SK-N-SH treated with all-trans-retinoic acid at 6 μM for 48 hours (cell line): ENCODE results near the gene SLC34A3.

Experiments
- ATAC-seq: fragments of 200-7000 bp; cut with Tn5 transposase; 3 replicates; pipeline ENCODE4 v1.9.1; 2020; ENCODE audit warnings: mild to moderate bottlenecking, moderate library complexity
- ARNTL ChIP-seq: fragments of 450-650 bp; formaldehyde crosslinking; IDR thresholded peaks from 2 replicates; pipeline ENCODE4 v1.5.0; 2020; ENCODE audit warnings: low read depth, mild to moderate bottlenecking, moderate library complexity, borderline replicate concordance
- ESRRG ChIP-seq: fragments of 250-450 bp; sonication (Bioruptor Pico); IDR thresholded peaks from 2 replicates; pipeline ENCODE4 v1.6.1; 2021; ENCODE audit warnings: mild to moderate bottlenecking
- GLIS3 ChIP-seq: fragments of 250-450 bp; sonication (Bioruptor Pico); IDR thresholded peaks from 2 replicates; pipeline ENCODE4 v1.5.0; 2020; ENCODE audit warnings: mild to moderate bottlenecking, moderate library complexity
- ISL1 ChIP-seq: fragments of 250-450 bp; sonication (Bioruptor Pico); IDR thresholded peaks from 2 replicates; pipeline ENCODE4 v2.1.2; 2022; ENCODE audit warnings: mild to moderate bottlenecking, moderate library complexity
- OSR1 ChIP-seq: fragments of 250-450 bp; sonication (Bioruptor Pico); IDR thresholded peaks from 2 replicates; pipeline ENCODE4 v1.8.0; 2022; ENCODE audit warnings: moderate library complexity, mild to moderate bottlenecking, inconsistent platforms
- PPARA ChIP-seq: fragments of 250-450 bp; sonication (Bioruptor Pico); IDR thresholded peaks from 2 replicates; pipeline ENCODE4 v1.5.0; 2020; ENCODE audit warnings: mild to moderate bottlenecking, borderline replicate concordance
- RARB ChIP-seq: fragments of 250-450 bp; sonication (Bioruptor Pico); IDR thresholded peaks from 2 replicates; pipeline ENCODE4 v1.8.0; 2021; ENCODE audit warnings: mild to moderate bottlenecking, moderate library complexity
- SNAI2 ChIP-seq: fragments of 250-450 bp; sonication (Bioruptor Pico); IDR thresholded peaks from 2 replicates; pipeline ENCODE4 v1.5.0; 2020; ENCODE audit warnings: mild to moderate bottlenecking, moderate library complexity
- TOX ChIP-seq: fragments of 250-450 bp; sonication (Bioruptor Pico); IDR thresholded peaks from 2 replicates; pipeline ENCODE4 v1.8.0; 2021; ENCODE audit warnings: mild to moderate bottlenecking, moderate library complexity, borderline replicate concordance
- ZC3H10 ChIP-seq: fragments of 250-450 bp; sonication (Bioruptor Pico); IDR thresholded peaks from 2 replicates; pipeline ENCODE4 v1.5.1; 2021; ENCODE audit warnings: mild to moderate bottlenecking, moderate library complexity
- ZNF565 ChIP-seq: fragments of 450-650 bp; formaldehyde crosslinking; conservative IDR thresholded peaks from 2 replicates; pipeline ENCODE4 v1.5.0; 2020; ENCODE audit warnings: low read depth, mild to moderate bottlenecking, moderate library complexity
- ZNF70 ChIP-seq: fragments of 450-650 bp; formaldehyde crosslinking; IDR thresholded peaks from 2 replicates; pipeline ENCODE4 v1.5.0; 2020; ENCODE audit warnings: mild to moderate bottlenecking, moderate library complexity
- ZNF8 ChIP-seq: fragments of 450-650 bp; formaldehyde crosslinking; IDR thresholded peaks from 2 replicates; pipeline ENCODE4 v1.5.0; 2020; ENCODE audit warnings: mild to moderate bottlenecking, moderate library complexity
- TF ChIP-seq, protein P1 (sequence below): fragments of 250-450 bp; sonication (Bioruptor Pico); IDR thresholded peaks from 2 replicates; pipeline ENCODE4 v1.8.0; 2020; ENCODE audit warnings: mild to moderate bottlenecking, moderate library complexity, borderline replicate concordance
- TF ChIP-seq, protein P2 (sequence below): fragments of 250-450 bp; sonication (Bioruptor Pico); IDR thresholded peaks from 2 replicates; pipeline ENCODE4 v1.5.1; 2020; ENCODE audit warnings: low read depth, mild to moderate bottlenecking, moderate library complexity
- TF ChIP-seq, protein P3 (sequence below): fragments of 250-450 bp; sonication (Bioruptor Pico); IDR thresholded peaks from 2 replicates; pipeline ENCODE4 v1.8.0; 2021; ENCODE audit warnings: low read depth, mild to moderate bottlenecking, moderate library complexity, borderline replicate concordance
- TF ChIP-seq, protein P4 (sequence below): fragments of 250-450 bp; sonication (Bioruptor Pico); IDR thresholded peaks from 2 replicates; pipeline ENCODE4 v1.5.1; 2021; ENCODE audit warnings: mild to moderate bottlenecking, moderate library complexity

Gene SLC34A3

DNA sequence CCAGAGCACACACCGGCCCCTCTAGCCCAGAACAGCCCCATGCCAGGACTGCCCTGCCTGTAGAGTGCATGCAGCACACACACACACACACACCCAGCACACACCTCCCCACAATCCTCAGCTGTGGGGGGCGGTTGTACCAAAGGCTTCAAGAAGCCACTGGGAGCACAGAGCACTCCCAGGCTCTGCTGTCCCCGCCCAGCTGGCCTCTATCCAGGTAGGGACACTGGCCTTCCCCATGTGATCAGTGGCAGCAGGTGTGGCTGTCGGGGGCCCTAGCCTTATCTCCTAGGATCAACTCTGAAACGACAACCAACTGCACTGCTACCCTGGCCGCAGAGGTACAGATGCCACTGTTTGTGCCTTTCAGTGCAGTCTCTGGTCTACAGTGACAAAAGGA, 44.3 kb upstream of the SLC34A3 start:
- ATAC-seq = no peak
- TF ChIP-seq ZNF70 (CRISPR knock-in tag) (no peak), ZC3H10 (no peak), ARNTL (CRISPR knock-in tag) (no peak), ESRRG (CRISPR knock-in tag) (no peak), ZNF565 (CRISPR knock-in tag) (no peak)
- TF ChIP-seq, protein P1, sequence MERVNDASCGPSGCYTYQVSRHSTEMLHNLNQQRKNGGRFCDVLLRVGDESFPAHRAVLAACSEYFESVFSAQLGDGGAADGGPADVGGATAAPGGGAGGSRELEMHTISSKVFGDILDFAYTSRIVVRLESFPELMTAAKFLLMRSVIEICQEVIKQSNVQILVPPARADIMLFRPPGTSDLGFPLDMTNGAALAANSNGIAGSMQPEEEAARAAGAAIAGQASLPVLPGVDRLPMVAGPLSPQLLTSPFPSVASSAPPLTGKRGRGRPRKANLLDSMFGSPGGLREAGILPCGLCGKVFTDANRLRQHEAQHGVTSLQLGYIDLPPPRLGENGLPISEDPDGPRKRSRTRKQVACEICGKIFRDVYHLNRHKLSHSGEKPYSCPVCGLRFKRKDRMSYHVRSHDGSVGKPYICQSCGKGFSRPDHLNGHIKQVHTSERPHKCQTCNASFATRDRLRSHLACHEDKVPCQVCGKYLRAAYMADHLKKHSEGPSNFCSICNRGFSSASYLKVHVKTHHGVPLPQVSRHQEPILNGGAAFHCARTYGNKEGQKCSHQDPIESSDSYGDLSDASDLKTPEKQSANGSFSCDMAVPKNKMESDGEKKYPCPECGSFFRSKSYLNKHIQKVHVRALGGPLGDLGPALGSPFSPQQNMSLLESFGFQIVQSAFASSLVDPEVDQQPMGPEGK = no peak

DNA sequence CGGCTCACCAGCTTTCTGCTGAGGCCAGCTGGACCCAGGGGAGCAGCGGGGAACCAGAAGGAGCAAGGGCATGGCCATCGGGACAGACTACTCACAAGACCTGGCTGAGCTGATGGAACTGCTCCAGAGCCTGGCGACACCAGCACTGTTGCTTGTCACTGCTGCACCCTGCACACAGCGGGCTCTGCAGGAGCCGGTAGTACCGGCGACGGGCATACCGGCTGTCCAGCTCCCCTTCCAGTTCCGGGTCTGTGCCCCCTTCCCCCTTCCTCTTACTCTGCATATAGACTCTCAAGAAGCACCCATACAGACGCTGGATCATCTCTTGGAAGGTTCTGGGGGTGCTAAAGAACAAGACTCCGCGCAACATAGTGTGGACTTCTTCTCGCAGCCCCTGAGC, 43.3 kb upstream of the SLC34A3 start:
- ATAC-seq = no peak
- TF ChIP-seq, protein P2, sequence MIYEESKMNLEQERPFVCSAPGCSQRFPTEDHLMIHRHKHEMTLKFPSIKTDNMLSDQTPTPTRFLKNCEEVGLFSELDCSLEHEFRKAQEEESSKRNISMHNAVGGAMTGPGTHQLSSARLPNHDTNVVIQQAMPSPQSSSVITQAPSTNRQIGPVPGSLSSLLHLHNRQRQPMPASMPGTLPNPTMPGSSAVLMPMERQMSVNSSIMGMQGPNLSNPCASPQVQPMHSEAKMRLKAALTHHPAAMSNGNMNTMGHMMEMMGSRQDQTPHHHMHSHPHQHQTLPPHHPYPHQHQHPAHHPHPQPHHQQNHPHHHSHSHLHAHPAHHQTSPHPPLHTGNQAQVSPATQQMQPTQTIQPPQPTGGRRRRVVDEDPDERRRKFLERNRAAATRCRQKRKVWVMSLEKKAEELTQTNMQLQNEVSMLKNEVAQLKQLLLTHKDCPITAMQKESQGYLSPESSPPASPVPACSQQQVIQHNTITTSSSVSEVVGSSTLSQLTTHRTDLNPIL = no peak
- TF ChIP-seq PPARA (CRISPR knock-in tag) (no peak), ESRRG (CRISPR knock-in tag) (no peak), ISL1 (CRISPR knock-in tag) (no peak), ZNF565 (CRISPR knock-in tag) (no peak), OSR1 (no peak), RARB (no peak), ZNF70 (CRISPR knock-in tag) (no peak), ZNF8 (CRISPR knock-in tag) (no peak), SNAI2 (no peak), TOX (CRISPR knock-in tag) (no peak), GLIS3 (CRISPR knock-in tag) (no peak), ARNTL (CRISPR knock-in tag) (no peak)
- TF ChIP-seq, protein P3, sequence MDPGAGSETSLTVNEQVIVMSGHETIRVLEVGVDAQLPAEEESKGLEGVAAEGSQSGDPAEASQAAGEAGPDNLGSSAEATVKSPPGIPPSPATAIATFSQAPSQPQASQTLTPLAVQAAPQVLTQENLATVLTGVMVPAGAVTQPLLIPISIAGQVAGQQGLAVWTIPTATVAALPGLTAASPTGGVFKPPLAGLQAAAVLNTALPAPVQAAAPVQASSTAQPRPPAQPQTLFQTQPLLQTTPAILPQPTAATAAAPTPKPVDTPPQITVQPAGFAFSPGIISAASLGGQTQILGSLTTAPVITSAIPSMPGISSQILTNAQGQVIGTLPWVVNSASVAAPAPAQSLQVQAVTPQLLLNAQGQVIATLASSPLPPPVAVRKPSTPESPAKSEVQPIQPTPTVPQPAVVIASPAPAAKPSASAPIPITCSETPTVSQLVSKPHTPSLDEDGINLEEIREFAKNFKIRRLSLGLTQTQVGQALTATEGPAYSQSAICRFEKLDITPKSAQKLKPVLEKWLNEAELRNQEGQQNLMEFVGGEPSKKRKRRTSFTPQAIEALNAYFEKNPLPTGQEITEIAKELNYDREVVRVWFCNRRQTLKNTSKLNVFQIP (CRISPR knock-in tag) = no peak
- TF ChIP-seq, protein P4, sequence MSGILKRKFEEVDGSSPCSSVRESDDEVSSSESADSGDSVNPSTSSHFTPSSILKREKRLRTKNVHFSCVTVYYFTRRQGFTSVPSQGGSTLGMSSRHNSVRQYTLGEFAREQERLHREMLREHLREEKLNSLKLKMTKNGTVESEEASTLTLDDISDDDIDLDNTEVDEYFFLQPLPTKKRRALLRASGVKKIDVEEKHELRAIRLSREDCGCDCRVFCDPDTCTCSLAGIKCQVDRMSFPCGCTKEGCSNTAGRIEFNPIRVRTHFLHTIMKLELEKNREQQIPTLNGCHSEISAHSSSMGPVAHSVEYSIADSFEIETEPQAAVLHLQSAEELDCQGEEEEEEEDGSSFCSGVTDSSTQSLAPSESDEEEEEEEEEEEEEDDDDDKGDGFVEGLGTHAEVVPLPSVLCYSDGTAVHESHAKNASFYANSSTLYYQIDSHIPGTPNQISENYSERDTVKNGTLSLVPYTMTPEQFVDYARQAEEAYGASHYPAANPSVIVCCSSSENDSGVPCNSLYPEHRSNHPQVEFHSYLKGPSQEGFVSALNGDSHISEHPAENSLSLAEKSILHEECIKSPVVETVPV = no peak
- TF ChIP-seq, protein P1 = no peak

DNA sequence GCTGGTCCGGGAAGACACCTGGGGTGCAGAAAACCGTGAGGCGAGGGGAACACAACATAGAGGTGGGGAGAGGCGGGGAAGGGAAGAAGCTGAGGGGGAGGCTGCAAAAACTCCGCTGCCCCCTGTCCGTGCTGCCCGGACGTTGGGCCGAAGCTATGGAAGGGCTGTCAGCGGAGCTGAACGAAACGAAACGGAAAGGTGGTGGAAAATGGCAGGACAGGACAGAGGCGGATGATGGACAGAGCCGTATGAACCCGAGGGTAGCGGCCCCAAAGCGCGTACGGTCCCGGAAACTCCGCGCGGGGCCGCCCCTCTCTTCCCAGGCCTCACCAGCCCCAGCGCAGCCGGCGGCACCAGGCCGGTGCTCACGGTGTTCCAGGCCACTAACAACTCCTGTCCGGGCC, 42.6 kb upstream of the SLC34A3 start:
- ATAC-seq = peak; percentile 13
- TF ChIP-seq TOX (CRISPR knock-in tag) (no peak), ZNF8 (CRISPR knock-in tag) (no peak), ESRRG (CRISPR knock-in tag) (no peak), ZC3H10 (no peak)
- TF ChIP-seq, protein P3 (CRISPR knock-in tag) = no peak
- TF ChIP-seq, all 23 proteins: peak for 0
